Measurements from ENCODE around the gene RNF180. TPM values are rescaled to one million over a fixed set of nuclear protein-coding genes. Genes with fewer than 3 reads are reported as not detected.

RNF180 gene
- total RNA-seq, 2 experiments from 2014 or later = not detected

GRCh38 chr5:64181440-64181839, 15.8 kb downstream of the RNF180 start:
- Mint-ChIP-seq H3K36me3 (ENCODE audit: low read depth) (no peaks in the 10 kb centered on the region), H3K4me1 (ENCODE audit: low read depth) (no peaks in the 10 kb centered on the region), H3K27me3 (no peaks in the 10 kb centered on the region), H3K27ac (no peak overlapping the region), H3K9me3 (no peaks in the 10 kb centered on the region), H3K4me3 (no peak overlapping the region)
- intact Hi-C loops (cut with DNase I, micrococcal nuclease) = no loop called here
- ChIA-PET POLR2A (no interaction called here), CTCF (no interaction called here)
- ATAC-seq (ENCODE audit: poor library complexity) (no peak), DNase-seq (no peak)
- peaks cover 0 to 3% of the 10 kb centered on the region in 2 experiments for H3K9me3 ChIP-seq (ENCODE audit: control insufficient read depth in 1 of 2, insufficient read depth in 1 of 2, low read length in 2 of 2)
- TF ChIP-seq, protein P1, sequence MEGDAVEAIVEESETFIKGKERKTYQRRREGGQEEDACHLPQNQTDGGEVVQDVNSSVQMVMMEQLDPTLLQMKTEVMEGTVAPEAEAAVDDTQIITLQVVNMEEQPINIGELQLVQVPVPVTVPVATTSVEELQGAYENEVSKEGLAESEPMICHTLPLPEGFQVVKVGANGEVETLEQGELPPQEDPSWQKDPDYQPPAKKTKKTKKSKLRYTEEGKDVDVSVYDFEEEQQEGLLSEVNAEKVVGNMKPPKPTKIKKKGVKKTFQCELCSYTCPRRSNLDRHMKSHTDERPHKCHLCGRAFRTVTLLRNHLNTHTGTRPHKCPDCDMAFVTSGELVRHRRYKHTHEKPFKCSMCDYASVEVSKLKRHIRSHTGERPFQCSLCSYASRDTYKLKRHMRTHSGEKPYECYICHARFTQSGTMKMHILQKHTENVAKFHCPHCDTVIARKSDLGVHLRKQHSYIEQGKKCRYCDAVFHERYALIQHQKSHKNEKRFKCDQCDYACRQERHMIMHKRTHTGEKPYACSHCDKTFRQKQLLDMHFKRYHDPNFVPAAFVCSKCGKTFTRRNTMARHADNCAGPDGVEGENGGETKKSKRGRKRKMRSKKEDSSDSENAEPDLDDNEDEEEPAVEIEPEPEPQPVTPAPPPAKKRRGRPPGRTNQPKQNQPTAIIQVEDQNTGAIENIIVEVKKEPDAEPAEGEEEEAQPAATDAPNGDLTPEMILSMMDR (IDR thresholded peaks at IDR 0.05) = no peak
- H3K27me3 ChIP-seq (ENCODE audit: control insufficient read depth in 1 of 2, insufficient read depth in 2 of 2, low read length in 2 of 2) = no peaks in the 10 kb centered on the region
- no peaks in the 10 kb centered on the region for H3K36me3 ChIP-seq (ENCODE audit: insufficient read depth, low read length)
- H3K27ac ChIP-seq (ENCODE audit: low read depth in 1 of 2, low read length in 2 of 2) = no peak overlapping the region
- no peak overlapping the region for H3K4me3 ChIP-seq (ENCODE audit: low read length)
- no peaks in the 10 kb centered on the region for H3K4me1 ChIP-seq (ENCODE audit: insufficient read depth, low read length)

GRCh38 chr5:64183956-64184355, 18.3 kb downstream of the RNF180 start:
- TF ChIP-seq, protein P1 (IDR thresholded peaks at IDR 0.05) = no peak
- ATAC-seq (ENCODE audit: poor library complexity) (no peak), DNase-seq (no peak)
- CTCF ChIA-PET = no interaction called here
- Histone ChIP-seq H3K36me3 (ENCODE audit: insufficient read depth, low read length) (no peaks in the 10 kb centered on the region), H3K27me3 (ENCODE audit: control insufficient read depth in 1 of 2, insufficient read depth in 2 of 2, low read length in 2 of 2) (no peaks in the 10 kb centered on the region), H3K4me1 (ENCODE audit: insufficient read depth, low read length) (no peaks in the 10 kb centered on the region), H3K27ac (ENCODE audit: low read depth in 1 of 2, low read length in 2 of 2) (no peak overlapping the region), H3K9me3 (ENCODE audit: control insufficient read depth in 1 of 2, insufficient read depth in 1 of 2, low read length in 2 of 2) (peaks cover 0 to 3% of the 10 kb centered on the region in 2 experiments), H3K4me3 (ENCODE audit: low read length) (no peak overlapping the region)
- H3K27ac Mint-ChIP-seq = no peak overlapping the region
- H3K9me3 Mint-ChIP-seq = no peaks in the 10 kb centered on the region
- H3K4me3 Mint-ChIP-seq = no peak overlapping the region
- intact Hi-C loops (cut with DNase I, micrococcal nuclease) = no loop called here
- H3K4me1 Mint-ChIP-seq (ENCODE audit: low read depth) = no peaks in the 10 kb centered on the region
- H3K36me3 Mint-ChIP-seq (ENCODE audit: low read depth) = no peaks in the 10 kb centered on the region
- H3K27me3 Mint-ChIP-seq = no peaks in the 10 kb centered on the region
- POLR2A ChIA-PET = no interaction called here

DNA sequence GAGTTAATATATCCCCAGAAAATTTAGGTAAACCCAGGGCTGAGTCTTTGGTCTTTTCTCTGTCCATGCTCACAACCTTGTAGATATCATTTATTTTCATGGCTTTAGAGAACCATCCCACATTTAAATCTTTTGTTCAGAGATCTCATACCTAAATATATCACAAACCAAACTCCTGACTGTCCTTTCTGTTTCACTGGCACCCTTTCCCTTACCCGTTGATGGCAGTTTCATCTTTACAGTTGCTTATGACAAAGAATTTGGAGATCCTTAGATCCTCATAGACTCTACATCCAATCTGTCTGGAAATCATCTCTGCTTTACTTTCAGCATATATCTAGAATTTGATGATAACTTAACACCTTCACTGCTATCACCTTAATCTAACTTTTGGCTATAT, 19.2 kb downstream of the RNF180 start:
- Histone ChIP-seq H3K27ac (ENCODE audit: low read depth in 1 of 2, low read length in 2 of 2) (no peak overlapping the region), H3K36me3 (ENCODE audit: insufficient read depth, low read length) (no peaks in the 10 kb centered on the region), H3K27me3 (ENCODE audit: control insufficient read depth in 1 of 2, insufficient read depth in 2 of 2, low read length in 2 of 2) (no peaks in the 10 kb centered on the region), H3K4me1 (ENCODE audit: insufficient read depth, low read length) (no peaks in the 10 kb centered on the region), H3K4me3 (ENCODE audit: low read length) (no peak overlapping the region), H3K9me3 (ENCODE audit: control insufficient read depth in 1 of 2, insufficient read depth in 1 of 2, low read length in 2 of 2) (peaks cover 0 to 3% of the 10 kb centered on the region in 2 experiments)
- Mint-ChIP-seq H3K27me3 (no peaks in the 10 kb centered on the region), H3K27ac (no peak overlapping the region), H3K4me1 (ENCODE audit: low read depth) (no peaks in the 10 kb centered on the region), H3K4me3 (no peak overlapping the region), H3K36me3 (ENCODE audit: low read depth) (no peaks in the 10 kb centered on the region), H3K9me3 (no peaks in the 10 kb centered on the region)
- TF ChIP-seq, protein P1 (IDR thresholded peaks at IDR 0.05) = no peak
- CTCF ChIA-PET = no interaction called here
- ATAC-seq (ENCODE audit: poor library complexity) (no peak), DNase-seq (no peak)
- intact Hi-C loops (cut with DNase I, micrococcal nuclease) = no loop called here
- POLR2A ChIA-PET = no interaction called here

Measured in CD4-positive, alpha-beta T cell (primary cell).